Glutamatergic neuron (in vitro differentiated cells): ENCODE results near the gene ADGRL3. TPM values are rescaled to one million over a fixed set of nuclear protein-coding genes. Genes with fewer than 3 reads are reported as not detected.

Source experiments
- DNase-seq: peaks from one replicate; pipeline ENCODE4 v3.0.0; 2022
- H3K27ac Mint-ChIP-seq: one replicate; pipeline ENCODE4 v1.8.0; 2020; ENCODE audit warnings: mild to moderate bottlenecking, mixed read lengths, inconsistent platforms; ENCODE audit not compliant: unreplicated experiment
- H3K27me3 Mint-ChIP-seq: one replicate; pipeline ENCODE4 v1.8.0; 2020; ENCODE audit warnings: mild to moderate bottlenecking, moderate library complexity, mixed read lengths, inconsistent platforms; ENCODE audit not compliant: unreplicated experiment
- H3K36me3 Mint-ChIP-seq: one replicate; pipeline ENCODE4 v1.8.0; 2020; ENCODE audit warnings: mild to moderate bottlenecking, mixed read lengths, inconsistent platforms; ENCODE audit not compliant: unreplicated experiment
- H3K4me1 Mint-ChIP-seq: one replicate; pipeline ENCODE4 v1.8.0; 2020; ENCODE audit warnings: mild to moderate bottlenecking, low read depth, mixed read lengths, inconsistent platforms; ENCODE audit not compliant: unreplicated experiment
- H3K4me3 Mint-ChIP-seq: one replicate; pipeline ENCODE4 v1.8.0; 2020; ENCODE audit warnings: mild to moderate bottlenecking, mixed read lengths, inconsistent platforms; ENCODE audit not compliant: unreplicated experiment
- H3K9me3 Mint-ChIP-seq: one replicate; pipeline ENCODE4 v1.8.0; 2020; ENCODE audit warnings: mild to moderate bottlenecking, moderate library complexity, mixed read lengths, inconsistent platforms; ENCODE audit not compliant: unreplicated experiment
- CTCF ChIP-seq: fragments of 200-600 bp; sonication (generic); IDR thresholded peaks from one replicate; pipeline ENCODE4 v1.5.0; 2021; ENCODE audit not compliant: partially characterized antibody, unreplicated experiment
- total RNA-seq: library from RNA; stranded (reverse); fragmentation: NEBNext Ultra II Directional; extraction: Animal tissue kit (Norgen Biotek cat#: 25700); gene quantifications from one replicate; pipeline ENCODE4 v1.2.1, GENCODE V29; 2021; ENCODE audit not compliant: unreplicated experiment

The ADGRL3 gene
- total RNA-seq, 1 donor from 2014 or later: 193 TPM

DNA sequence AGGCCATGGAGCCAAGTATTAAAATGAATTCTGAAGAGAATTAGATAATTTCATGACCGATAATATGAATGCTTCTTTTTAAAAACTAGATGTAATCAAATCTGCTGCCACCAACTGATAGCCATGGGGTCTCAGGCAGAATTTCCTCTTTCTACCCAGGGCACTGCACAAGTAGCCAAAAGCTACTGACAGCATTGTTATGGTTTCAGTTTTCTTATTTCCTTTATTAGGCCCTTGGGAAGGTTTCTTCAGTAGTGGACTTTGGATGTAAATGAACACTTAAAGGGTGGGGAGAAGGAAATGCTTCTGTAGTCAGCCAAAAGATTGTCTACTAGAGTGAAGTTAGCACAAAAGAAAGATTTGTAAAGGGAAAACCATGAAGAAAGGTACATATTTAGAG lies 686.0 kb downstream of the ADGRL3 start:
- Mint-ChIP-seq H3K9me3 (no peaks in the 10 kb centered on the region), H3K36me3 (no peaks in the 10 kb centered on the region), H3K4me3 (no peak overlapping the region), H3K27ac (no peak overlapping the region), H3K4me1 (peaks cover 4% of the 10 kb centered on the region), H3K27me3 (peaks cover 2% of the 10 kb centered on the region)
- DNase-seq: no peak
- no peak for TF ChIP-seq CTCF

- H3K36me3 Mint-ChIP-seq: no peaks in the 10 kb centered on the region
- TF ChIP-seq CTCF: no peak
- H3K4me3 Mint-ChIP-seq: no peak overlapping the region
- H3K27ac Mint-ChIP-seq: no peak overlapping the region
- H3K27me3 Mint-ChIP-seq: peaks cover 3% of the 10 kb centered on the region
- H3K9me3 Mint-ChIP-seq: no peaks in the 10 kb centered on the region
- no peak for DNase-seq
- H3K4me1 Mint-ChIP-seq: peaks cover 4% of the 10 kb centered on the region
These were observed 689.0 kb downstream of the ADGRL3 start for GRCh38 chr4:61889117-61889516.

DNA sequence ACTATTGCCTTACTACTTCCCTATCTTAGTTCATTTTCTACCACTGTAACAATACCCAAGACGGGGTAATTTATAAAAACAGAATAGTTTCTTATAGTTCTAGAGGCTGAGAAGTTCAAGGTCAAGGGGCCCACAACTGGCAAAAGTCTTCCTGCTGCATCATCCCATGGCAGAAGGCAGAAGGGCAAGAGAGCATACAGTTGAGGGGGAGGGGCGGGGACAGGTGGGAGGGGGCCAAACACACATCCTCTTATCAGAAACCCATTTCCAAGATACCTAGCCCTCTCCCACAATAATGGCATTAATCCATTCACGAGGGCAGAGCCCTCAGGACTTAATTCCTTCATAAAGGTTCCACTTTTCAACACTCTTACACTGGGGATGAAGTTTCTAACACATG lies 690.2 kb downstream of the ADGRL3 start:
- DNase-seq: no peak
- peaks cover 3% of the 10 kb centered on the region for H3K27me3 Mint-ChIP-seq
- H3K4me3 Mint-ChIP-seq: no peak overlapping the region
- TF ChIP-seq CTCF: no peak
- H3K27ac Mint-ChIP-seq: no peak overlapping the region
- H3K36me3 Mint-ChIP-seq: no peaks in the 10 kb centered on the region
- no peaks in the 10 kb centered on the region for H3K9me3 Mint-ChIP-seq
- peaks cover 9% of the 10 kb centered on the region for H3K4me1 Mint-ChIP-seq

- peaks cover 14% of the 10 kb centered on the region for H3K4me1 Mint-ChIP-seq
- H3K4me3 Mint-ChIP-seq: no peak overlapping the region
- H3K9me3 Mint-ChIP-seq: no peaks in the 10 kb centered on the region
- DNase-seq: no peak
- H3K36me3 Mint-ChIP-seq: no peaks in the 10 kb centered on the region
- H3K27ac Mint-ChIP-seq: no peak overlapping the region
- TF ChIP-seq CTCF: no peak
- peaks cover 3% of the 10 kb centered on the region for H3K27me3 Mint-ChIP-seq
These were observed 691.8 kb downstream of the ADGRL3 start for GRCh38 chr4:61891953-61892352.

DNA sequence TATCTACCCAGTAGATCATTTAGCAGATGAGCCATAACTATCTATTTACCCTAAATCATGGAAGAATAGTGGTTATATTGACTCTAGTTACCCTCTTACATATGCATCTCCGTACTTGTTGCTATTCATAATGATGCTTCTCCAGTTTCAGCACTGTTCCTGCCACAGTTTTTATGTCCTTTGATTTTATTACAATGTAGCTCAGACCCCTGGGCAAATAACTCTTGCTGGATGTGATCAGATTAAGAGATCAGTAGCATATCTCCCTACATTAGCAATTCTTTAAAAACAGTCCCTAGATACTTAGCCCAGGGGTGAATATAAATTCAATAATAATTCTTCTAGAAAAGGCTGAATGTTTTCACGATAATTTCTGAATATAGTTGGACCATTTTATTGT lies 696.5 kb downstream of the ADGRL3 start:
- no peak for DNase-seq
- Mint-ChIP-seq H3K27ac (no peak overlapping the region), H3K9me3 (no peaks in the 10 kb centered on the region), H3K4me1 (peaks cover 14% of the 10 kb centered on the region), H3K4me3 (no peak overlapping the region), H3K36me3 (no peaks in the 10 kb centered on the region), H3K27me3 (peaks cover 4% of the 10 kb centered on the region)
- no peak for TF ChIP-seq CTCF
